Measurements from ENCODE around the gene CDK6. TPM values are rescaled to one million over a fixed set of nuclear protein-coding genes. Genes with fewer than 3 reads are reported as not detected.

Gene CDK6
- total and polyA plus RNA-seq, 2 of the 8 experiments (the other 6 are each of a cell fraction or from before 2014, with no cell fraction given): 5.9 to 18.9 TPM

GRCh38 chr7:92833024-92833765 lies 3.2 kb downstream of the CDK6 start (continued):
- no peak for TF ChIP-seq CTBP2 (IDR thresholded peaks at IDR 0.05; ENCODE audit: borderline replicate concordance, insufficient read depth, insufficient read length, low read length)
- TF ChIP-seq CBX5 (IDR thresholded peaks at IDR 0.05; ENCODE audit: low read depth, low read length): no peak
- TF ChIP-seq EGR1 (IDR thresholded peaks at IDR 0.05; ENCODE audit: borderline replicate concordance, low read depth, low read length): no peak

Data from H1 (cell line).